Endometrial microvascular endothelial cells (primary cell): ENCODE results near the gene RDH8. TPM values are rescaled to one million over a fixed set of nuclear protein-coding genes. Genes with fewer than 3 reads are reported as not detected.

Experiments
- total RNA-seq: library from RNA; depleted of rRNA; stranded (reverse); fragments of >200 nt; gene quantifications from one replicate; pipeline ENCODE4 v1.2.3, GENCODE V29; 2015; ENCODE audit errors: inconsistent ontology term

RDH8 gene
- total RNA-seq, 1 donor from 2014 or later, result not detected

Other genes starting within 250 kb of the RDH8 start
- gene ZNF846, start 244.7 kb upstream of the RDH8 start, total RNA-seq, result 6.5 TPM
- gene FBXL12, start 194.4 kb upstream of the RDH8 start, total RNA-seq, result 25.6 TPM
- gene UBL5, start 185.6 kb upstream of the RDH8 start, total RNA-seq, result 738 TPM
- gene PIN1, start 178.2 kb upstream of the RDH8 start, total RNA-seq, result 134 TPM
- not detected for gene OLFM2, start 77.0 kb upstream of the RDH8 start, total RNA-seq
- gene COL5A3, start 3.0 kb upstream of the RDH8 start, total RNA-seq, result 0.28 TPM
- gene SHFL, start 72.8 kb downstream of the RDH8 start, total RNA-seq, result 22.1 TPM
- 0.09 TPM for gene ANGPTL6, start 89.2 kb downstream of the RDH8 start, total RNA-seq
- gene PPAN, start 92.9 kb downstream of the RDH8 start, total RNA-seq, result 55.2 TPM
- gene P2RY11, start 98.2 kb downstream of the RDH8 start, total RNA-seq, result not detected
- 277 TPM for gene EIF3G, start 106.4 kb downstream of the RDH8 start, total RNA-seq
- gene DNMT1, start 181.5 kb downstream of the RDH8 start, total RNA-seq, result 134 TPM
- gene S1PR2, start 217.8 kb downstream of the RDH8 start, total RNA-seq, result 1.7 TPM
- 117 TPM for gene MRPL4, start 238.7 kb downstream of the RDH8 start, total RNA-seq